ENCODE data around the gene ITGA1.

GRCh38 chr5:52875827-52876226 is 88.1 kb downstream of the ITGA1 start:
- no peak for TF ChIP-seq POLR2A (IDR thresholded peaks at IDR 0.05)
- TF ChIP-seq, protein P1, sequence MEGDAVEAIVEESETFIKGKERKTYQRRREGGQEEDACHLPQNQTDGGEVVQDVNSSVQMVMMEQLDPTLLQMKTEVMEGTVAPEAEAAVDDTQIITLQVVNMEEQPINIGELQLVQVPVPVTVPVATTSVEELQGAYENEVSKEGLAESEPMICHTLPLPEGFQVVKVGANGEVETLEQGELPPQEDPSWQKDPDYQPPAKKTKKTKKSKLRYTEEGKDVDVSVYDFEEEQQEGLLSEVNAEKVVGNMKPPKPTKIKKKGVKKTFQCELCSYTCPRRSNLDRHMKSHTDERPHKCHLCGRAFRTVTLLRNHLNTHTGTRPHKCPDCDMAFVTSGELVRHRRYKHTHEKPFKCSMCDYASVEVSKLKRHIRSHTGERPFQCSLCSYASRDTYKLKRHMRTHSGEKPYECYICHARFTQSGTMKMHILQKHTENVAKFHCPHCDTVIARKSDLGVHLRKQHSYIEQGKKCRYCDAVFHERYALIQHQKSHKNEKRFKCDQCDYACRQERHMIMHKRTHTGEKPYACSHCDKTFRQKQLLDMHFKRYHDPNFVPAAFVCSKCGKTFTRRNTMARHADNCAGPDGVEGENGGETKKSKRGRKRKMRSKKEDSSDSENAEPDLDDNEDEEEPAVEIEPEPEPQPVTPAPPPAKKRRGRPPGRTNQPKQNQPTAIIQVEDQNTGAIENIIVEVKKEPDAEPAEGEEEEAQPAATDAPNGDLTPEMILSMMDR (IDR thresholded peaks at IDR 0.05) = no peak
- TF ChIP-seq EP300 (IDR thresholded peaks at IDR 0.05) = no peak
